HG02571 (cell line): ENCODE results near the gene CCDC92B.
"Not testable (repeated sequence)": the region's sequence is repeated elsewhere in the genome, so short reads cannot be mapped to it uniquely, and the experiment has no call there.

Source experiments
- ATAC-seq: cut with Tn5 transposase; IDR thresholded peaks from one replicate; pipeline ENCODE4 v1.9.1; 2021; ENCODE audit warnings: mild to moderate bottlenecking, moderate library complexity; ENCODE audit not compliant: unreplicated experiment

Gene CCDC92B

DNA sequence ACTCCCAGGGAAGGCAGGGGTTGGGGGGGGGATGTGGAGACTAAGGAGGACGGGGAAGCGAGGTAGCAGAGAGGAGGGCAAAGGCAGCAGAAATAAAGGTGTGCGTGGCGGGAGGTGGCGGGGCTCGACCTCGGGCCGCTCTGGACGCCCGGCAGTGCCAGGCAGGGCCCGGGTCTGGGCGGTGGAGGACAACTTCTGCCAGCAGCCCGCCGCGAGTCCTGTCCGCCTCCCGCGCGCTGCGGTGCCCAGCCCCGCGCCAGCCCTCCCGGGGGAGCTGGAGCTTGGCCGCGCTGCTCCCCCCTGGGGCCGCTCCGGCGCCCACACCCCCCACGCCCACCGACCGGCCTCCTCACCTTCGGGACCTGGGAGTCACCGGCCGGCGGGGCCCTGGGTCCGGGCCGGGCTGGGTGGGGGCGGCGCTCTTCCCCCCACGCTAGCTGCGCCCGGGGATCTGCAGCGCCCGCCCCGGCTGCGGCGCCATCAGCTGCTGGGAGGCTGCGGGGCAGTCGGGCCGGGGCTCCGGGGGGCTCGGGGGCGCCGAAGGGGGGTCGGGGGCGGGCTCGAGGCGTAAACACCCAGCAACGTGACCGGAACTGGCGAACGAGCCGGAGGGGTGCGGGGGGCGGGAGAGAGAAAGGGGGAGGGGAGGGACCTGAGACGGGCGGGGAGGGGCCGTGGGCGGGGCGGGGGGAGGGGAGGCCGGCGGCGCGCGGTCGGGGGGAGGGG, at the start of gene CCDC92B:
CCDC92B (minus strand) TSS at position 595 of the 726 bp plus-strand sequence. CDS start 14,507 bp downstream, outside the sequence.
- no peak for ATAC-seq

GRCh38 chr17:2798678-2799077, 49.2 kb upstream of the CCDC92B start:
- ATAC-seq: no peak

DNA sequence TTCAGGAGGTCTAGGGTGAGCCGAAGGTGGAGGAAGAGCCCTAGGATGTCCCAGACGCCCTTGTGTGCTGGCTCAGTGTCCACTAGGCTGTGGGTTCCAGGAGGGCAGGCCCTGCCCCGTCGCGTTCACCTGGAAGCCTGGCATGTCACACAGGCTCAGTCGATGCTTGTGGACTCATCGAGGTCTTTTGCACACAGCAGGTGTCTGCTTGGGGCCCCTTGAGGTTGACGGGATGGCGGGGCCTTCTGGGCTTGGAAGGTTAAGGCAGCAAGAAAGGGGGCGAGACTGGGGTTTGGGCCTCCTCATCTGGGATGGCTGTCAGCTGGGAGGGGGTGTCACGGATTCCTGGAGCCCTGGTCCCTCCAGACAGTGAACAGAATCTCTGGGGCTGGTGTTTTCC, 48.7 kb upstream of the CCDC92B start:
- ATAC-seq: no peak

DNA sequence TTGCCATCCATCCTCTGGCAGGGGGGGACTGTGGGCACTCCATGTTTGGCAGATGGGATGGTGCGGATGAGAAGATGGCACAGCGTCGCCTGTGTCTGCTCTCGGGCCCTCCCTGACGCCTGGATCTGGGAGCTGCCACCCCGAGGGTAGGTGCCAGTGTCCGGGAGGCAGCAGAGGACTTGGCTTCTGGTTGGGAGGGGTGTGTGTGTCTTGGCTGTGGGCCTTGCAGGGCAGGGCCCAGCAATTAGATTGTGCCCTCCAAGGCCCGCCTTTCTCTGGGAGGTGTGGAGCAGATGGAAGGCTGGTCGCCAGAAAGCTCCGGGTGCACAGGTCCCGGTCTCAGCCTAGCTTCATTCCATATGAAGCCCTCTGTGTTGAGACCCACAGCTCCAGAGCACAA, 48.2 kb upstream of the CCDC92B start:
- no peak for ATAC-seq

- ATAC-seq: no peak
Measured at GRCh38 chr17:2797226-2797625, 47.8 kb upstream of the CCDC92B start.

GRCh38 chr17:2796164-2797125, 47.0 kb upstream of the CCDC92B start, which contains the start of gene RAP1GAP2:
Gene RAP1GAP2, plus strand, starts transcription at chr17:2796438. Its CDS starts 90 bp downstream, at chr17:2796528.
- no peak for ATAC-seq

DNA sequence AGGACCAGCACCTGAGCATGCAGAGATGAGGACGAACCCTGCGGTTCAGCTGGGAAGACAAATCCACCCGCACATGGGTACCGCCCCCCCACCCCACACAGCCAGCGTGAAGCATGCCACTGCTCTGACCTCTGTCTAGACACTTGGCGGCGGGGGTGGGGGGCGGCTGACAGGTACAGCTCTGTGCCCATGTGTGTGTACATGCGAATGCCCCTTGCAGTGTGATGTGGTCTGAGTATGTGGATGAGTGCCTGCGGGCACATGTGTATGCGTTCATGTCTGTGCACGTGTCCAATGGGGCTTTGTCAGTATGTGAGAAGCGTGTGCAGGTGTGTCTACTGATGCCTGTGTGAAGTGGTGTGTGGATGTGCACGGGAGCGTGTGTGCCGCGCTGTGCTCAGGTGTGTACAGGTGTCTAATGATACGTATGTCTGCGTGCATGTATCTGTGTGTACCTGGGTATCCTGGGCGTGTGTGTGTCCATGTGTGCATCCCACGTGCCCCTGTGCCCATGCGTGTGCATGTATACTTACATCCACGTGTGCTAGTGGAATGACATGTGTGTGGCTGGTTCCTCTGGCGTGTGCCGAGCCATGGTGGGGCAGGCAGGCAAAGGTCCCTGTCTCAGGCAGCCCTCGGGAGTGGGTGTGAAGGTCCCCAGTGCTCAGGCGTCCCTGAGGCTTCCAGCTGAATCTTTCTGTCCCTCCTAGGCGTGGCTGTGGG, 46.1 kb upstream of the CCDC92B start:
- no peak for ATAC-seq

DNA sequence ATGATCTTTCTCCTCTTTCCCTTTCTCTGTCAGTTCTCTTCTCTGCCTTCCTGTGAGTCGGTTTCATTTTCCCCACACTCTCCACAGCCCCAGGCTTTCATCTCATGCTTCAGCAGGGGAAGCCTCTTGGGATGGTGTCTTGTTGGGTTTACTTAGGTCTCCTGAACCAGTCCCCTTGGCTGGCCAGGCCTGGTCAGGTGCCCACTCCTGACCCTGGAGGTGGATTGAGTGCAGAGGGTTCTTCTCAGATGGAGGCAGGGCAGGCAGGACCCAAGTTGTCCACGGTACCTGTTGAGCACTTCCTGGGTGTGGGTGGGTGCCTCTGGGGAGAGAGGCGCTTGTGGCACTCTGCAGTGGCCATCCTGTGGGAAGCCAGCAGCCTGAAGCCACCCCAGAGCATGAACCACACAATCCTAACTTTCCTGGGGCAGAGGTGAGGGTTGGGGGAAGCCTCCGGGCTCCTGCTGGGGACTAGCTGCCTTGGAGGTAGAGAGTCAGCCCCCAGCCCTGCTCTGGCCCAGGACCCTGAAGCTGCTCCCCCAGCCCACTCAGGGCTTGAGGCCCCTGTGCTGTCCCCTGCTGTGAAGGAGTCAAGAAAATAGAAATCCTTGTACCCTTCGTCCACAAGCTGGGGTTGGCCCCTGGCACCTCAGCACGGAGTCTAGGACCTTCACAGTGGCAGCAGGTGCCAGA, 44.8 kb upstream of the CCDC92B start:
- ATAC-seq: no peak

DNA sequence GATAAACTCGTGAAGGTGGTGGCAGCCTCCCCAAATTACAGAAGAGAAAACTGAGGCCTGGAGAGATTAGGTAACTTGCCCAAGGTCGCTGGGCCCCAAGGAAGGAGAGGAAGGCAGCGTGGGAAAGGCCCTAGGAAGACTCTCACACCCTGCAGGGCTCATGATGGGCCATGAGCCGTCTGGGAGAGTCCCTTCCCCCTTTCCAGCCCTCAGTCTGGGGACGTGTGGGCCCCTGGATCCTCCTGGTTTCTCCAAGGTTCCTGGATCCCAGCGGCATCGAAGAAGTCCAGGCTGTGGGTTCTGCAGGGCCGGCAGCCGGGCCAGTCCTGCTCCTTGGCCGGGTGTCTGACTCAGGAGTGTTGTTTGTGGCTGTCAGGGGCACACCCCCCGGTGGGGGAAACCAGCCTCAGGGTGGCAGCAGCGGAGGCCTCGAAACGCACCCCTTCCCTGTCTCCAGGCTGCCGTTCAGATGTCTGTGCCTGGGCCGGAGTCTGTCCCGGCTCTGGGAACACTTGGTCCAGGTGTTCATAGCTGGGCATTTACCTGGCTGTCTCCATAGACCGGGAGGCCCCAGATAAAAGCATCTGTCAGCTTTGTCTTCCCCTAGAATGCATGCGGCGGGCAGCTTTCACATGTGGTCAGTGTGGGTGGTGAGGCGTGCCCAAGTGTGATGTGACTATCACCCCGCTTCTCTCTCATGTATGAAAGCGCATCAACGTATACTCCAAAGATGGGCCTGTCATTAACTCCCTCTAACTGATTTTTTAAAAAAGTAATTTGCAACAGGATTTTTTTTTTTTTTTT, 43.1 kb upstream of the CCDC92B start:
- no peak for ATAC-seq

GRCh38 chr17:2789700-2790099, 40.2 kb upstream of the CCDC92B start:
- no peak for ATAC-seq

GRCh38 chr17:2786176-2786881, 36.9 kb upstream of the CCDC92B start:
- ATAC-seq: no peak

GRCh38 chr17:2785376-2785775, 35.9 kb upstream of the CCDC92B start:
- ATAC-seq: not testable (repeated sequence)

DNA sequence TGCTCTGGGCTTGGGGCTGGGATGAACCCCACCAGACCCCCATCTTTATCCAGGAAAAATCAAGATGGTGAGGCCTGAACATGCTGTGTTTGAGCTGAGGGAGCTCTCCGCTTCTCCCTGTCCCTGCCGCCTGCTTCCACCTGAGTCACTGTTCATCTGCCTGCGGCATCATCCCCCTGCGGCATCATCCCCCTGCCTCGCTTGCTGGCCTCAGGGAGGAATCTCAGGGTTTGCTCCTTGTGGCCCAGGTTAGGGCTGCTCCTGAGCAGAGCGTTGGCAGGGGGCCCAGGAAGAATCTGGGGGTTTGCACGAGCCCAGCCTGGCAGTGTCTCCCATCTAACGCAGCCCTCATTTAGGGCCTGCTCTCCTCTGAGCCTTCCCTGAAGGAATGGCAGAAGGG, 35.4 kb upstream of the CCDC92B start:
- ATAC-seq: no peak

GRCh38 chr17:2783310-2784030, 34.0 kb upstream of the CCDC92B start:
- ATAC-seq: no peak

DNA sequence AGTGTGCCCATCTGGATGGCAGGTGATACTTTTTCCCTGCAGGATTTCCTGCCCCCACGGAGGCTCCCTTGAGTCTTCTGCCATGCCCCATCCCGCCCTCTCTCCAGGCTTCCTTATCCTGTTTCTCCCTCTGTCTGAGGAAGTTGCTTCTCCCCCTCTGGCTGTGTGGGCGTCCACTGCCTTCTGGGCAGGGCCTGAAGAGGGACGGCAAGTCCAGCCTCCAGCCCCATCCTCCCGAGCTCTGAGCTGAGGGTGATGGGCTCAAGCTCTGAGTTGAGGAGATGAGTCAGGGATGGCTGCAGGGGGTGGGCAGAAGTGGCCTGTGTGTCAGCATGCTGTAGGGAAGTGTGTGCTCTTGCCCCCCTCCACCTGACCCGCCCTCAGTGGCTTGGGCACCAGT, 32.6 kb upstream of the CCDC92B start:
- no peak for ATAC-seq

GRCh38 chr17:2781598-2781997, 32.1 kb upstream of the CCDC92B start:
- not testable (repeated sequence) for ATAC-seq

GRCh38 chr17:2780931-2781454, 31.5 kb upstream of the CCDC92B start:
- no peak for ATAC-seq

- no peak for ATAC-seq
Measured at GRCh38 chr17:2780256-2780655, 30.8 kb upstream of the CCDC92B start.
